Naive thymus-derived CD8-positive, alpha-beta T cell (primary cell): ENCODE data around the gene SORCS2. TPM values are rescaled to one million over a fixed set of nuclear protein-coding genes. Genes with fewer than 3 reads are reported as not detected.

Source experiments
- ATAC-seq, 2 donors: fragments of 150-1000 bp; cut with Tn5 transposase in 1 of 2; sonication (Bioruptor Pico), chemical (Tn5 transposase) in 1 of 2; 1 replicate in 1 of 2; 2 replicates in 1 of 2; pipeline ENCODE4 v1.10.0; 2021; ENCODE audit warnings: mild to moderate bottlenecking in 2 of 2, moderate library complexity in 2 of 2
- POLR2A ChIA-PET: fragments of 350-600 bp; sonication (Branson Sonifier 250); formaldehyde crosslinking; loops from one replicate; lab custom pipeline; 2021; ENCODE audit warnings: antibody characterized with exemption; lab: Charles Lee
- DNase-seq, 10 donors: peaks; one replicate each; pipeline versions ENCODE4 v3.0.0 to v3.0.0-alpha.2; 2020 to 2022
- H3K27ac Mint-ChIP-seq, 10 donors: one replicate each; pipeline ENCODE4 v1.8.0; 2020 to 2022; ENCODE audit warnings: mild to moderate bottlenecking in 10 of 10, mixed read lengths in 10 of 10, moderate library complexity in 4 of 10, inconsistent platforms in 1 of 10
- H3K27me3 Mint-ChIP-seq, 5 donors: one replicate each; pipeline ENCODE4 v1.8.0; 2021 to 2022; ENCODE audit warnings: mixed read lengths in 5 of 5
- H3K36me3 Mint-ChIP-seq, 3 donors: one replicate each; pipeline ENCODE4 v1.8.0; 2020 to 2022; ENCODE audit warnings: mixed read lengths in 3 of 3, mild to moderate bottlenecking in 2 of 3, inconsistent platforms in 1 of 3
- H3K4me1 Mint-ChIP-seq, 4 donors: one replicate each; pipeline ENCODE4 v1.8.0; 2021 to 2022; ENCODE audit warnings: mixed read lengths in 4 of 4
- H3K4me3 Mint-ChIP-seq, 10 donors: one replicate each; pipeline ENCODE4 v1.8.0; 2020 to 2022; ENCODE audit warnings: mild to moderate bottlenecking in 10 of 10, mixed read lengths in 10 of 10, moderate library complexity in 6 of 10, inconsistent platforms in 1 of 10
- H3K9me3 Mint-ChIP-seq, 9 donors: one replicate each; pipeline ENCODE4 v1.8.0; 2020 to 2022; ENCODE audit warnings: mixed read lengths in 9 of 9, mild to moderate bottlenecking in 3 of 9, inconsistent platforms in 1 of 9, moderate library complexity in 1 of 9
- polyA plus RNA-seq, 3 donors: library from polyadenylated mRNA; unstranded; fragments of 300-500 nt; fragmentation: Illumina TruSeq; gene quantifications; one replicate each; pipeline ENCODE4 v1.2.3, GENCODE V29; 2021
- total RNA-seq, 8 experiments: library from RNA in 2 of 8; stranded (reverse) in 2 of 8; gene quantifications; one replicate each; pipeline ENCODE4 v1.2.3 and lab custom pipeline; 2021 to 2026

Gene SORCS2
- total and polyA plus RNA-seq, 5 experiments from 2014 or later, result not detected

DNA sequence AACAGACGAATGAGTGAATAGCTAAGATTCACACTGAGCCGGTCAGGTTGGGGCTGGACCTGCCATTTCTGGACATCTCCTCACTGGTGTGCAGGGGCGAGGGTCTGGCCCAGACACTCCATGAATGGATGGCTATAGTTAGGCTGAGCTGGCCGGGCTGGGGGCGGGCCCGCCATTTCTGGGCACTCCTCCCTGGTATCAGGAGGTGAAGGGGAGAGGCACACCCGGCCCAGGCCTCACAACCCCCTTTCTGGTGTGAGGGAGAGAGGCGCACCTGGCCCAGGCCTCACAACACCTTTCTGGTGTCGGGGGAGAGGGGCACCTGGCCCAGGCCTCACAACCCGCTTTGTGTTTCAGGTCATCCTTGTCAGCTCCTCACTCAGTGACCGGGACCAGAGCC is 445.6 kb downstream of the SORCS2 start:
- no peak overlapping the region for H3K4me3 Mint-ChIP-seq
- no peak for DNase-seq
- no peak for ATAC-seq
- no peaks in the 10 kb centered on the region for H3K36me3 Mint-ChIP-seq
- peaks cover 0 to 16% (median 0%) of the 10 kb centered on the region in 4 donors for H3K4me1 Mint-ChIP-seq
- POLR2A ChIA-PET, result no interaction called here
- peaks cover 2 to 10% (median 6%) of the 10 kb centered on the region in 5 donors for H3K27me3 Mint-ChIP-seq
- peaks cover 0 to 3% (median 0%) of the 10 kb centered on the region in 9 donors for H3K9me3 Mint-ChIP-seq
- no peak overlapping the region for H3K27ac Mint-ChIP-seq

GRCh38 chr4:7638489-7638888 is 446.2 kb downstream of the SORCS2 start:
- Mint-ChIP-seq H3K36me3 (no peaks in the 10 kb centered on the region), H3K27me3 (peaks cover 1 to 10% (median 4%) of the 10 kb centered on the region in 5 donors), H3K4me3 (no peak overlapping the region), H3K4me1 (peaks cover 0 to 16% (median 0%) of the 10 kb centered on the region in 4 donors), H3K27ac (no peak overlapping the region), H3K9me3 (peaks cover 0 to 3% (median 0%) of the 10 kb centered on the region in 9 donors)
- POLR2A ChIA-PET, result no interaction called here
- DNase-seq (no peak), ATAC-seq (no peak)

GRCh38 chr4:7638984-7639789 is 446.8 kb downstream of the SORCS2 start:
- peaks cover 0 to 4% (median 0%) of the 10 kb centered on the region in 9 donors for H3K9me3 Mint-ChIP-seq
- peaks cover 0 to 16% (median 0%) of the 10 kb centered on the region in 4 donors for H3K4me1 Mint-ChIP-seq
- H3K27ac Mint-ChIP-seq, result no peak overlapping the region
- ATAC-seq (no peak), DNase-seq (no peak)
- no peaks in the 10 kb centered on the region for H3K36me3 Mint-ChIP-seq
- peaks cover 0 to 10% (median 2%) of the 10 kb centered on the region in 5 donors for H3K27me3 Mint-ChIP-seq
- H3K4me3 Mint-ChIP-seq, result no peak overlapping the region
- POLR2A ChIA-PET, result no interaction called here

GRCh38 chr4:7640136-7640535 is 447.8 kb downstream of the SORCS2 start:
- ATAC-seq, result no peak
- POLR2A ChIA-PET, result no interaction called here
- H3K27ac Mint-ChIP-seq, result no peak overlapping the region

DNA sequence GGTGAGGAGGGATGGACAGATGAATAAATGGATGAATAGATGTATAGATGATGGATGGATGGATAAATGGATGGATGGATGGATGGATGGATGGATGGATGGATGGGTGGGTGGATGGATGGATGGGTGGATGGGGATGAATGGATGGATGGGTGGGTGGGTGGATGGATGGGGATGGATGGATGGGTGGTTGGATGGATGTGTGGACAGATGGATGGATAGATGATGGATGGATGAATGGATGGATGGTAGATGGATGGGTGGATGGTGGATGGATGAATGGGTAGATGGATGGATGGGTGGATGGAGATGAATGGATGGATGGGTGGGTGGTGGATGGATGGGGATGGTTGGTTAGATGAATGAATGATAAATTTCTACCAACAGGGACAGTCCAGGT is 449.4 kb downstream of the SORCS2 start:
- peaks cover 0 to 20% (median 5%) of the 10 kb centered on the region in 5 donors for H3K27me3 Mint-ChIP-seq
- peaks cover 0 to 11% (median 0%) of the 10 kb centered on the region in 4 donors for H3K4me1 Mint-ChIP-seq
- POLR2A ChIA-PET, result no interaction called here
- DNase-seq (no peak), ATAC-seq (no peak)
- no peak overlapping the region for H3K27ac Mint-ChIP-seq
- H3K9me3 Mint-ChIP-seq, result peaks cover 0 to 12% (median 0%) of the 10 kb centered on the region in 9 donors
- no peaks in the 10 kb centered on the region for H3K36me3 Mint-ChIP-seq
- no peak overlapping the region for H3K4me3 Mint-ChIP-seq

More at GRCh38 chr4:7640136-7640535, 447.8 kb downstream of the SORCS2 start:
- Mint-ChIP-seq H3K27me3 (peaks cover 0 to 15% (median 3%) of the 10 kb centered on the region in 5 donors), H3K4me3 (no peak overlapping the region), H3K4me1 (peaks cover 0 to 12% (median 0%) of the 10 kb centered on the region in 4 donors), H3K36me3 (no peaks in the 10 kb centered on the region), H3K9me3 (peaks cover 0 to 4% (median 0%) of the 10 kb centered on the region in 9 donors)
- DNase-seq, result no peak

- no peak for ATAC-seq
- H3K27ac Mint-ChIP-seq, result no peak overlapping the region
- peaks cover 0 to 23% (median 5%) of the 10 kb centered on the region in 5 donors for H3K27me3 Mint-ChIP-seq
- no peaks in the 10 kb centered on the region for H3K36me3 Mint-ChIP-seq
- POLR2A ChIA-PET, result no interaction called here
- no peak for DNase-seq
- H3K9me3 Mint-ChIP-seq, result peaks cover 0 to 15% (median 0%) of the 10 kb centered on the region in 9 donors
- H3K4me1 Mint-ChIP-seq, result peaks cover 0 to 22% (median 3%) of the 10 kb centered on the region in 4 donors
- no peak overlapping the region for H3K4me3 Mint-ChIP-seq
Measured at GRCh38 chr4:7642741-7643458, 450.6 kb downstream of the SORCS2 start.

DNA sequence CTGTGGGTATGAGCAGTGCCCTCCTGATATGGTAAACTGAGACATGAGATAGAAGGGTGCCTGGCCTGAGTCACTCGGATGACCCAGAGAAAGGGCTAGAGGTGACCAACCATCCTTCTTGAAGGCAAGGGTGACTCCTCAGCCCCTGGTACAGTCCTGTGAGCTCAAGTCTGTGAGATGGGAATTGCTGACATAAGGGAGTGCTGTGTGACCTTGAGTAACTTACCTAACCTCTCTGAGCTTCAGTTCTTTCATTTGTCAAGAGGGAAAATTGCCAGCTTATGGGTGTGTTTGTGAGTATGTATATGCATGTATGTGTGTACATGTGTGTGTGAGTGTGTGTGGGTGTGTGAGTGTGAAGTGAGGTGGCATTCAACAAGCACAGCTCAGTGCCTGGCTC is 452.8 kb downstream of the SORCS2 start:
- H3K4me1 Mint-ChIP-seq, result peaks cover 13 to 43% (median 15%) of the 10 kb centered on the region in 4 donors
- no peak for ATAC-seq
- peaks cover 0 to 23% (median 5%) of the 10 kb centered on the region in 5 donors for H3K27me3 Mint-ChIP-seq
- H3K27ac Mint-ChIP-seq, result peak overlapping the region in 1 of 10 donors; percentile 70
- POLR2A ChIA-PET, result no interaction called here
- no peaks in the 10 kb centered on the region for H3K36me3 Mint-ChIP-seq
- DNase-seq, result no peak
- H3K9me3 Mint-ChIP-seq, result peaks cover 0 to 17% (median 0%) of the 10 kb centered on the region in 9 donors
- no peak overlapping the region for H3K4me3 Mint-ChIP-seq

DNA sequence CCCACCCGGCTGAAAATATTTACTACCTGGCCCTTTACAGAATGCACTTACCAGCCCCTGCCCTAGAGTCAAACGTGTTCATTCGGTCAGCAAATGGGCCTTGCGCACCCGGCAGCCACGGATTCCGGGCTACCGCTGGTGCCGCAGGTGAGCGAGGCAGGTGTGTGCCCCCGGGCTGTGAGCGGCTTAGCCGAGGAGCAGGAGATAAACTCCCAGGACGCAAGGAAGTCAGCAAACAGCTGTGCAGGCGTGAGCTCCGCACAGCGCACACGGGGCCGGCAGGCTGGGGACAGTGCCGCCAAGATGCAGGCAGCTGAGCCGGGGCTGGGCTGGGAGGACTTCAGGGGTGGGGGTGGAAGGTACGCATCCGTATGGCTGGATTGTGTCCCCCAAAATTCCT is 453.6 kb downstream of the SORCS2 start:
- Mint-ChIP-seq H3K4me1 (peaks cover 13 to 50% (median 21%) of the 10 kb centered on the region in 4 donors), H3K4me3 (no peak overlapping the region), H3K27ac (peak overlapping the region in 1 of 10 donors; percentile 96), H3K27me3 (peaks cover 2 to 23% (median 5%) of the 10 kb centered on the region in 5 donors), H3K9me3 (peaks cover 0 to 17% (median 0%) of the 10 kb centered on the region in 9 donors), H3K36me3 (no peaks in the 10 kb centered on the region)
- ATAC-seq (no peak), DNase-seq (no peak)
- POLR2A ChIA-PET, result no interaction called here

GRCh38 chr4:7646384-7647061 is 454.2 kb downstream of the SORCS2 start:
- DNase-seq, result no peak
- POLR2A ChIA-PET, result no interaction called here
- peak overlapping the region in 4 of 10 donors; percentile 7 to 57 (median 20) for H3K4me3 Mint-ChIP-seq
- H3K9me3 Mint-ChIP-seq, result peaks cover 0 to 15% (median 0%) of the 10 kb centered on the region in 9 donors
- H3K27me3 Mint-ChIP-seq, result peaks cover 2 to 26% (median 5%) of the 10 kb centered on the region in 5 donors
- H3K4me1 Mint-ChIP-seq, result peaks cover 13 to 56% (median 21%) of the 10 kb centered on the region in 4 donors
- ATAC-seq, result no peak
- no peaks in the 10 kb centered on the region for H3K36me3 Mint-ChIP-seq
- peak overlapping the region in 6 of 10 donors; percentile 32 to 96 (median 76) for H3K27ac Mint-ChIP-seq

DNA sequence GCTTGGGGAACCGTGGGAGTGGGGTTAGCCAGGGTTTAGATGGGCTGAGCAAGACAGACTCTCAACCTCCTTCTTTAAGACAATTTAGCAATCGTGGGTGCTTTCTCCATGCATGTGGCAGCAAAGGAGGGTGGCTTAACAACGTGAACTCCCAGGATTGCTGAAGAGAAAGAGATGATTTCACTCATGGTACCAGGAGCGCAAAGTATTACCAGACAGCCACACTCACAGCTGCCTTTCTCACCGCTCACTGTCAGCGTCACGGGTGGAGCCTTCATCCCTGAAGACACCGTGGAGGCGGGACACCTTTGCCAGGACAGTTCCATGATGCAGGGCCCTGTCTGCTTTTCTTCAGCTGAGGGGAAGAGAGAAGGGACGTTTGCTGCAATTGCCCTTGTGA is 454.8 kb downstream of the SORCS2 start:
- H3K4me3 Mint-ChIP-seq, result peak overlapping the region in 3 of 10 donors; percentile 7 to 57 (median 55)
- DNase-seq, result no peak

DNA sequence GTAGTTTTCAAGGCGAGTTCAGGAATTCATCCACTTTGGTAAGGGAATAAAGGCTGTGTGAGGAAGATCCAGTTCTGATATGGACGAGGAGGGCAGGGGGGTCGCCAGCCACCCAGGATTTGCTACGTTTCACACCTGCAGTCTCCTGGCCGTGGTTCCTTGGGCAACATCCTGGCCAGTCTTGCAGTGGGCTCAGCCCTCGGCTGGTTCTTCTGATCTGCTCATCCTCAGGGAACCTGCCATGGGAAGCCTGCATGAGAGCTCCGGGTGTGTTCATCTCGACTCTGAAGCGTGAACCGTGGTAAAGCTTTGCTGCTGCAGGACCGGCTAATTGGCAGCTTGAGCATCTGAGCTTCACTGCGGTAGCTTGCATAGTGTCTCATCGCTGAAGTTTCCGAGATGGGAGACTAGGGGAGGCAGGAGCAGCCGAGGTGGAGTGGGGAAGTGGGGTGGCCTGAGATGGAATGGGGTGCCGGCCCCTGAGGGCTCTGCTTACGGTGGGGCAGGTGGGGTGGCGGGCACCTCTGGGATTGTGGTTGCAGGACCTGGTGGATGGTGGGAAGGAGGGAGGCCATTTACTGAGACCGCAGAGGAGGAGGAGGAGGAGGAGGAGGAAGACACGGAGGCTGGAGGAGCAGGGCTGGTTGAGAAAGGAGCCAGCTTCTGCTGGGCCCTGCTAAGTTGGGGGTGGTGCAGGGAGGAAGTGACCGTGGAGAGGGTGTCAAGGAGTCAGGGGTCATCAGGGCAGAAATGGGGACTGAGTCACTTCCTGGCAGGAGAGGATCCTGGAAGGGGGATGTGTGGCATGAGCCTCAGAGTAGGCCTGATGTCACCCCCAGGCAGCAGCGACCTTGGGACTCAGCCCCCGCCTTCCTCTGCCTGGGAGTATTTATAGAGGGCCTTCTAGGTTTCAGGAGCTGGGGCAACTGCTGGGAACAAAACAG is 455.5 kb downstream of the SORCS2 start:
- Mint-ChIP-seq H3K4me3 (peak overlapping the region in 2 of 10 donors; percentile 30 to 55), H3K27ac (peak overlapping the region in 4 of 10 donors; percentile 32 to 96 (median 77)), H3K4me1 (peaks cover 13 to 68% (median 25%) of the 10 kb centered on the region in 4 donors), H3K27me3 (peaks cover 1 to 32% (median 9%) of the 10 kb centered on the region in 5 donors), H3K9me3 (peaks cover 0 to 15% (median 0%) of the 10 kb centered on the region in 9 donors), H3K36me3 (no peaks in the 10 kb centered on the region)
- no peak for DNase-seq
- no peak for ATAC-seq
- POLR2A ChIA-PET, result no interaction called here

More for the DNA sequence above, 454.8 kb downstream of the SORCS2 start:
- Mint-ChIP-seq H3K27ac (peak overlapping the region in 7 of 10 donors; percentile 32 to 96 (median 77)), H3K9me3 (peaks cover 0 to 15% (median 0%) of the 10 kb centered on the region in 9 donors), H3K4me1 (peaks cover 13 to 62% (median 23%) of the 10 kb centered on the region in 4 donors), H3K27me3 (peaks cover 1 to 26% (median 5%) of the 10 kb centered on the region in 5 donors), H3K36me3 (no peaks in the 10 kb centered on the region)
- POLR2A ChIA-PET, result no interaction called here
- ATAC-seq, result no peak
